Stimulated activated CD4-positive, alpha-beta T cell treated with anti-CD3 and anti-CD28 coated beads, Interleukin-15, amount 100 ng/mL, for 1 hour (primary cell): Measurements from ENCODE around the gene CHTF8.
A peak's percentile ranks its signal among the peaks of the same experiment; 100 is the strongest.

Experiments
- DNase-seq, 2 donors: peaks; one replicate each; pipeline ENCODE4 v3.0.0-alpha.2; 2020; ENCODE audit warnings: low read depth in 1 of 2, low spot score in 1 of 2

CHTF8 gene

GRCh38 chr16:69114346-69114975, 17.9 kb downstream of the CHTF8 start:
- DNase-seq: no peak

- DNase-seq: no peak
Measured at GRCh38 chr16:69113216-69113615, 19.2 kb downstream of the CHTF8 start.

GRCh38 chr16:69112285-69113129, 19.9 kb downstream of the CHTF8 start:
- peak in 1 of 2 donors; percentile 33 for DNase-seq

- DNase-seq: no peak
Measured at GRCh38 chr16:69111876-69112230, 20.5 kb downstream of the CHTF8 start.

- DNase-seq: no peak
Measured at GRCh38 chr16:69111216-69111875, 21.0 kb downstream of the CHTF8 start.

- no peak for DNase-seq
Measured at GRCh38 chr16:69110406-69110805, 22.0 kb downstream of the CHTF8 start.

- no peak for DNase-seq
Measured at GRCh38 chr16:69109486-69110270, 22.7 kb downstream of the CHTF8 start.

GRCh38 chr16:69108905-69109252, 23.5 kb downstream of the CHTF8 start:
- DNase-seq: no peak

GRCh38 chr16:69108064-69108904, 24.1 kb downstream of the CHTF8 start:
- no peak for DNase-seq

GRCh38 chr16:69107316-69107962, 24.9 kb downstream of the CHTF8 start:
- DNase-seq: no peak

- no peak for DNase-seq
Measured at GRCh38 chr16:69106491-69107315, 25.7 kb downstream of the CHTF8 start.

- DNase-seq: no peak
Measured at GRCh38 chr16:69105501-69106361, 26.7 kb downstream of the CHTF8 start, which contains the start of gene HAS3. TSS of gene HAS3 (plus strand) at chr16:69105653. CDS start at chr16:69109396, 3,743 bp downstream.

GRCh38 chr16:69100071-69100691, 32.2 kb downstream of the CHTF8 start:
- DNase-seq: no peak

- no peak for DNase-seq
Measured at GRCh38 chr16:69095193-69095592, 37.2 kb downstream of the CHTF8 start.

- DNase-seq: no peak
Measured at GRCh38 chr16:69094501-69094900, 37.9 kb downstream of the CHTF8 start.

- DNase-seq: no peak
Measured at GRCh38 chr16:69093974-69094373, 38.4 kb downstream of the CHTF8 start.

- no peak for DNase-seq
Measured at GRCh38 chr16:69089091-69089910, 43.1 kb downstream of the CHTF8 start.
